Measurements from ENCODE around the gene PGAM1. TPM values are rescaled to one million over a fixed set of nuclear protein-coding genes. Genes with fewer than 3 reads are reported as not detected.

The PGAM1 gene
- total and polyA plus RNA-seq, 2 of the 13 experiments (the other 11 are each of a cell fraction or from before 2014, with no cell fraction given): 354 to 483 TPM

- TF ChIP-seq, protein P1, sequence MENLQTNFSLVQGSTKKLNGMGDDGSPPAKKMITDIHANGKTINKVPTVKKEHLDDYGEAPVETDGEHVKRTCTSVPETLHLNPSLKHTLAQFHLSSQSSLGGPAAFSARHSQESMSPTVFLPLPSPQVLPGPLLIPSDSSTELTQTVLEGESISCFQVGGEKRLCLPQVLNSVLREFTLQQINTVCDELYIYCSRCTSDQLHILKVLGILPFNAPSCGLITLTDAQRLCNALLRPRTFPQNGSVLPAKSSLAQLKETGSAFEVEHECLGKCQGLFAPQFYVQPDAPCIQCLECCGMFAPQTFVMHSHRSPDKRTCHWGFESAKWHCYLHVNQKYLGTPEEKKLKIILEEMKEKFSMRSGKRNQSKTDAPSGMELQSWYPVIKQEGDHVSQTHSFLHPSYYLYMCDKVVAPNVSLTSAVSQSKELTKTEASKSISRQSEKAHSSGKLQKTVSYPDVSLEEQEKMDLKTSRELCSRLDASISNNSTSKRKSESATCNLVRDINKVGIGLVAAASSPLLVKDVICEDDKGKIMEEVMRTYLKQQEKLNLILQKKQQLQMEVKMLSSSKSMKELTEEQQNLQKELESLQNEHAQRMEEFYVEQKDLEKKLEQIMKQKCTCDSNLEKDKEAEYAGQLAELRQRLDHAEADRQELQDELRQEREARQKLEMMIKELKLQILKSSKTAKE (CRISPR knock-in tag; IDR thresholded peaks at IDR 0.05; ENCODE audit: borderline replicate concordance): 0 out of 2 replicates have a peak, but pooled peaks have one; percentile 19
- TF ChIP-seq HES4 (CRISPR knock-in tag; IDR thresholded peaks at IDR 0.05; ENCODE audit: borderline replicate concordance): 0 out of 2 replicates have a peak, but pooled peaks have one; percentile 4
- no peak for TF ChIP-seq ZNF605 (CRISPR knock-in tag; IDR thresholded peaks at IDR 0.05)
Measured at GRCh38 chr10:97445357-97445721, 19.3 kb downstream of the PGAM1 start (continued).

GRCh38 chr10:97445722-97446639 lies 20.0 kb downstream of the PGAM1 start, which contains the start of the genes EXOSC1 and ZDHHC16:
EXOSC1 (minus strand) TSS chr10:97446006; CDS start chr10:97445985, 21 bp downstream.
ZDHHC16 (plus strand) TSS chr10:97446175; CDS start chr10:97451676, 5,501 bp downstream.
- peaks cover 8% of the 10 kb centered on the region; the same call in 1 of the 2 replicates for H4K20me1 ChIP-seq (ENCODE audit: insufficient read depth, low read length)
- peak within 1 kb of the TSS; percentile 81 for H2AFZ ChIP-seq (ENCODE audit: low read length)
- H3K27me3 ChIP-seq (ENCODE audit: control insufficient read depth in 1 of 2, insufficient read depth in 2 of 2, low read length in 2 of 2): no peaks in the 10 kb centered on the region; a peak in 1 of 5 replicates
- TSS peak; percentile 85 for BruUV-seq (replicated peaks)
- peak within 1 kb of the TSS; percentile 83 to 99 (median 93) for H3K4me3 ChIP-seq (replicated peaks in 1 of 3; ENCODE audit: insufficient read depth in 1 of 3, low read depth in 2 of 3, low read length in 3 of 3)
- H3K4me2 ChIP-seq (ENCODE audit: low read depth, low read length): peak within 1 kb of the TSS; percentile 89
- H3K36me3 ChIP-seq (replicated peaks in 1 of 2; ENCODE audit: control insufficient read depth in 1 of 2, insufficient read depth in 2 of 2, low read length in 2 of 2): peaks cover 0 to 5% of the 10 kb centered on the region in 2 experiments; a peak in 4 of 5 replicates
- 3% methylated on average over 14 of the region's 66 CpGs for WGBS (ENCODE audit: low lambda C conversion rate)
- FAIRE-seq (peak; percentile 94), DNase-seq (ENCODE audit: low spot score) (peak; percentile 97), ATAC-seq (peak; percentile 95)
- H3K9ac ChIP-seq (ENCODE audit: insufficient read depth, low read depth, low read length): peak within 1 kb of the TSS; percentile 83
- in situ Hi-C loops (cut with HindIII; ENCODE audit: extremely low pct_ligation_motif_present, low pct_unique_long_range_greater_than_20kb) (no loop called here), intact Hi-C loops (cut with micrococcal nuclease; ENCODE audit: unreplicated experiment) (loop anchor here (1.0 to 2.0 kb wide), 2 partner anchors 17 to 39 kb away; no protein-coding TSS in a partner anchor)
- ChIA-PET POLR2A (interaction anchor here (1.0 kb wide), 1 partner anchor 12 kb away, joined by 4 read pairs; no protein-coding TSS in a partner anchor), CTCF (ENCODE audit: low intra/inter-chr PET ratio, low total read pairs) (interaction anchor here (2.3 kb wide), 1 partner anchor 38 kb away, joined by 12 read pairs; no protein-coding TSS in a partner anchor)
- H3K79me2 ChIP-seq (ENCODE audit: insufficient read depth, low read length): peaks cover 36% of the 10 kb centered on the region
- H3K4me1 ChIP-seq (ENCODE audit: insufficient read depth, low read length): peaks cover 43% of the 10 kb centered on the region
- H3K27ac ChIP-seq (ENCODE audit: extremely low read length, insufficient read depth, low read length): peak within 1 kb of the TSS; percentile 60
- H3K9me3 ChIP-seq (ENCODE audit: low read length): no peaks in the 10 kb centered on the region
- TF ChIP-seq RBM39 (IDR thresholded peaks at IDR 0.05; ENCODE audit: low read depth, low read length, poor library complexity, severe bottlenecking) (no peak), FOXK2 (IDR thresholded peaks at IDR 0.05) (no peak), KDM1A (CRISPR knock-in tag; IDR thresholded peaks at IDR 0.05) (no peak), PHF20 (CRISPR knock-in tag; IDR thresholded peaks at IDR 0.05) (peak; percentile 87), ZBTB43 (CRISPR knock-in tag; conservative IDR thresholded peaks at IDR 0.05) (no peak; the same call in 1 of the 2 replicates), KAT7 (CRISPR knock-in tag; IDR thresholded peaks at IDR 0.05; ENCODE audit: borderline replicate concordance) (no peak; the same call in 1 of the 2 replicates), REPIN1 (CRISPR knock-in tag; IDR thresholded peaks at IDR 0.05; ENCODE audit: borderline replicate concordance, low read depth) (0 out of 2 replicates have a peak, but pooled peaks have one; percentile 27), NRL (CRISPR knock-in tag; IDR thresholded peaks at IDR 0.05; ENCODE audit: borderline replicate concordance) (no peak; the same call in none of the 2 replicates), ZNF354B (CRISPR knock-in tag; IDR thresholded peaks at IDR 0.05) (no peak), FOXM1 (CRISPR knock-in tag; IDR thresholded peaks at IDR 0.05) (no peak), FUBP1 (CRISPR knock-in tag; IDR thresholded peaks at IDR 0.05; ENCODE audit: borderline replicate concordance) (no peak), ZIK1 (CRISPR knock-in tag; IDR thresholded peaks at IDR 0.05; ENCODE audit: borderline replicate concordance, low read depth) (no peak; the same call in 1 of the 2 replicates)

Measured in HepG2 (cell line).